ENCODE data around the gene GPC5.
"Not testable (repeated sequence)": the region's sequence is repeated elsewhere in the genome, so short reads cannot be mapped to it uniquely, and the experiment has no call there.

GPC5 gene

DNA sequence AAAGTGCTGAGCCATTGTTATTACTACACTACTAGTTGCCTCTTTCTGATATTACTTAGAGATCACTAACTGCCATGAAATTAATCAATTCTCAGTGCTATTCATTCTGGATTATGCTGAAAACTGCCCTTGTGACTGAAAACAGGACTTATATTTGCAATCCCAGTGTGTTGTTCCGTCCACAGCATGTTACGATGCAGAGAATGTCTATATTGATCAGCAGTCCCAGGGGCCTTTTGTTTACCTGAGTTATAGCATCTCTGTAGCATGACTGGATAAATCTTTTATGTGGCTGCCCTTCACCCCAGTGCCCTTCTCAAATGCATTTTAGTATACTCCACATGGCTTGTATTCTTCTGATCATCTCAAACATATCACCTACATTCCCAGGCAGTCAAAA lies 251.0 kb downstream of the GPC5 start:
- DNase-seq (ENCODE audit: low read depth in 2 of 2), result no peak

DNA sequence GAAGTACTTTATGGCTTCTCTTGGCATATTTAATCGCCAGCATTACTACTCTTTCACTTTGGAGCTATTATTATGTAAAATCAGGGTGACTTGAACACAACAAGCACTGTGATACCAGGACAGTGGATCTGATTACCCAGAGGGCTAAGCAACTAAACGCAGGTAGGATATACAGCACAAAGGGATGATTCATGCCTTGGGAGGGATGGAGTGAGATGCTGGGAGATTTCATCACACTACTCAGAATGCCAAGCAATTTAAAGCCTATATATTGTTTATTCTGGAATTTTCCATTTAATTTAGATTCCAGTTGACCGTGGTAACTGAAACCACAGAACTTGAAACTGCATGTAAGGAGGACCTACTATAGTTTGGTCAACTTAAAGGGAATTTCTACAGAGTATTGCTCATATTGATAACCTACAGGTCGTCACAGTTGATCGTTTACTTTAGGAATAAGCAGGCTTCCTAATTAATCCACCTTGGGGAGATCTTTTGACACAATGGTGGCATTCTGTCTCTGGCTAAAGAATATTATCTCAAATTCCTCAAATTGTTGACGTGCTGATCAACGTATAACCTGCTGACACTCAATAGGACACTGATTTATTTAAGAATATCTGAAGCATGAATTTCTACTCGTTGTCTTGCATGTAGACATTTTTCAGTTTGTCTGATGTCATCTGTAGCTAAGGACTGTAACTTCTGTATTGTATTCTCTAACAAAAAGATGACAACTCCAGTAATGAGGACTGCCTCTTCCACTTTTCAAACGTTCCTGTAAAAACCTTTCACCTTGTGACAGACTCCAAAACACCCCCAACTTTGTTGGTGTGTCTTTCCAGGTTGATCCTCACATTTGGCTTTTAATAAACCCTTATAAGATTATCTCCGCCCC lies 254.2 kb downstream of the GPC5 start:
- DNase-seq (ENCODE audit: low read depth in 2 of 2), result no peak

DNA sequence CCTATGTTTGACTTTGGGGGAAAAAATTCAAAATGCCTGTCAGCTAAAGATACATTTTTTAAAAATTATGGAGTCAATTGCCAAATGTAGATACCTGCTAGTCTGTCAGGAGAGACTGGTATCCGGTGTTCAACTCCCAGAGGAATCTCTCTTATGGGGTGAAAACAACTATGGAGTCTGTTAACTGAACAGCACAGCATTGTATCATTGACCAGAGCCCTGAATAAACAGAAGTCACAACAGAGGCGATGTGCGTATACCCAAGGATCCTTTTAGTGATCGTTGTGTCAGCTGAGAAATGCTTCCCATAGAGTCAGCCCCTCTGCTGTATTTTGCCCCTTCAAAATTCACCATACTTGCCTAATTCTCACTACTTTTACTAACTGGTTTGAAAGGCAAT lies 257.3 kb downstream of the GPC5 start:
- no peak for DNase-seq (ENCODE audit: low read depth in 2 of 2)

DNA sequence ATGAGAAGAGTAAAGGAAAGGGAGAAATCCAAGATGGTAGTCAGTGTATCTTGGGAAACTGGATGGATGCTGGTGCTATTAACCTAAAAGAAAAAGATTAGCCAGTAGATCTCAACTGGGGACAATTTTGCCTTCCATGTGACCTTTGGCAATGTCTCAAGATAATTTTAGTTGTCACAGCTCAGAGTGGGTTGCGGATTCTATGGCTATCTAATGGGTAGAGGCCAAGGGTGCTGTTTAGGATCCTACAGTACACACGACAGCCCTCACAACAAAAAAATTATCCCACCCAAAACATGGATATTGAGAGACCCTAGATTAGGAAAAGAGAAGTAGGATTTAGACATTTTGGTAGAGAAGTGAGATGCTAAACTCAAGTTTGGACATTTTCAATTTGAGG lies 258.9 kb downstream of the GPC5 start:
- no peak for DNase-seq (ENCODE audit: low read depth in 2 of 2)

DNA sequence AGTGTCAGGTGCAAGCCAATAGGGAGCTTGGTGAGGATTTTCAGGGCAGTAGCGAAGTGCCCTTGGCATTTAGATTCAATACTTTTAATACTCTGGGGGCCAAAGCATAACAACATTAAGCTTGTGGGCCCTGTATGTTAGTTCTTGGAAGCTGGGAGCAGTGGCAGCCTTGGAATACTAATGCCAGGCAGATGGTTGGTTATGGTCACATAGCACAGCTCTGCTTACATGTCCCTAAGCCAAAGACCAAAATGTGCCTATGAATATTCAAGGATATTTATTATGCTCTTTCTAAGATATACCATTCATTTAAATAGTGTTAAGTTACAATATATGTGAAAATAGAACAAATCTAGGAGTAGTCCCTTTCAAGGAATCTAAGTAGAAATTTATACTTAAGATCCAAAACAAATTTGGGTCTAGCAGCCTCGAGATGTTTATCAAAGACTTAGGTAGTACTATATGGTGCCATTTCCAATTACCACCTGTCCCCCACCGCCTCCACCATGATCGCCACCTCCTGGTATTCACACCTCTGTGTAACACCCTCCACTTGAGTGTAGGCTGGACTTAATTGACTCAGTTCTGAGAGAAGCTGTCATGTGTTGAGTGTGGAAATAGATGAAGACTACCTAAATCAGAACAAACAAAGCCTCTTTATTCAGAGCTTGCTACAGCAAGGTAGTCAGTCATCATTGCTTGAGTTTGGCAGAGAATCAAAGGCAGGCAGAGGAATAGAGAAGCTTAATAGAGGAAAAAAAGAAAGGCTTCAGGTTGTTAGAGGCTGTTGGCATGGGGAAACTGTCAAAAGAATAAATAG lies 261.0 kb downstream of the GPC5 start:
- no peak for DNase-seq (ENCODE audit: low read depth in 2 of 2)

DNA sequence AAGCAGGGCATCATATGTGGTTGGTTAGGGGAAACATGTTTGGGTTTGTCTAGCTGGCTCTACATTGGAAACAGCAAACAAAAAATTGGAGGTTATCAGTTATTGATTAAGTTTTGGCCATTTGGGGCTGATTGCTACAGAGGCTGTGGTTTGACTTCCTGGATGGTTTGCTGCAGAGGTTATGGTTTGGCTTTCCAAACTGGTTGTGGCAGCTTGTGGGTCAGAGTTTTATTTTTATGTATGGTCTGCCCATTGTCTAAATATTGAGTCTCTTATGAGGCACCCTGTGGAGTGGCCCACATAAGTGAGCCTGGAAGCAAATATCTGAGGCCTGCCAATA lies 261.6 kb downstream of the GPC5 start:
- DNase-seq (ENCODE audit: low read depth in 2 of 2), result no peak

DNA sequence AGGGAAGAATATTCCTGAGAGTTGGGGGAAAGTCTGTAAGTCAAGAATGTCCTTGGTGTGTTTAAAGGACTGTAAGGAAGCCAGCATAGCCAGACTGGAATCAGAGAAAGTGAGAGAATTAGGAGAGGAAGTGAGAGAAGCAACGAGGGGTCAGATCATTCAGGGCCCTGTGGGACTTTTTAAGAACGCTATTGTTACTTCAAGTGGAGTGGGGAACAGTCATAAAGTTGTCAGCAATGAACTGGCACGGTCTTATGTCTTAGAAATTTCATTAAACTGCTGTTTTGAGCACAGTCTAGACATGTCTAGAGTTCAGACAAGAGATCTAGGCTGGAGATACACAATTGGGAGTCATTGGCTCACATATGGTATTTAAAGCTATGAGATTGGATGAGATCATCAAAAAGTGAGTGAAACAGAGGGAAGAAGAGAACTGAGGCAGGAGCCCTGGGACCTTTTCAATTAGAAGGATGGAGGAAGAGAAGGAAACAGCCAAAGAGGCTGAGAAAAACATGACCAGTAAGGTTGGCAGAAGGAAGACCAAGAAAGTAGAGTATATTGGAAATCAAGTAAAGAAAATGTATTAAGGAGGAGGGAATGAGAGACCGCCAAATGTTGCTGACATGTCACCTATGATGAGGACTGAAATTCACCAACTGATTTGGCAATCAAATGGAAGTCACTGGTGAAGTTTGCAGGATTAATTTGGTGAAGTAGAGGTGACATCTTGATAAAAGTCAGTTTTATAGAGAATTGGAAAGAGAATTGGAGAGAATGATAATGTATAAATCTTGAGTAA lies 263.5 kb downstream of the GPC5 start:
- no peak for DNase-seq (ENCODE audit: low read depth in 2 of 2)

DNA sequence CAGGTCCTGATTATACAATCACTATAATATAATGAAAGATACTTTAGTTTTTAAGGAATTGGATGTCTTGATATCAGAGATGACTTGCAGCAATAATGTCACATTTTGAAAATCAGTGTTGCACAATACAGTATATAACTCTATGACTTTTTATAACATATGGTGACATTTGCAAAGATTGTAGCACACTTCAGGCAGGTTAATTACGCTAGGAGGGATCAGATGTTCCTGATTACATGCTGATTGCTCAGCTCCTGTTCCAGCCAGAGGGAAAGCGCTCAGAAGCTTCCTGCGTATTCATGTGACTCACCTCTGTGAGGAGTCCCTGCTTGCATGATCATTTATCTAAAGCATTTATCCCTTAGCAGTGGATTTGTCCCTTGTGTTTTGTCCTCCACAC lies 265.6 kb downstream of the GPC5 start:
- no peak for DNase-seq (ENCODE audit: low read depth in 2 of 2)

DNA sequence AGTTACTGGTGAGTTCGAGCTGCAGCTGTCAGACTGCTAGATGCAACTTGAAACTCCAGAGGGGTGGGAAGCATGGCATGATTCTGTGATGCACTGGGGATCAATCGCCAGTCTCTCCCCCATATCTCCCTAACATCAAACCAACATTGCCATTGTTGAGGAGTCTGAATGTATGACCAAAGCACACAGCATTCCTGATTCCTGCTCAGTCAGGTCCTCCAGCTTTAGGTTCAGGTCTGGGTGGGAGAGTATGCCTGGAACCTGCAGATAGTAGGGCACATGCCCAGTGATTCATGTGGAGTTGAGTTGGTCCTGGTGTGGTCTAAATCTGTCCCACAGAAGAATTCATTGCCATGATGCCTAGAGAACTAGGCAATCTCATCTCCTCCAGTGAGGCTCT lies 269.1 kb downstream of the GPC5 start:
- DNase-seq (ENCODE audit: low read depth in 2 of 2), result no peak

DNA sequence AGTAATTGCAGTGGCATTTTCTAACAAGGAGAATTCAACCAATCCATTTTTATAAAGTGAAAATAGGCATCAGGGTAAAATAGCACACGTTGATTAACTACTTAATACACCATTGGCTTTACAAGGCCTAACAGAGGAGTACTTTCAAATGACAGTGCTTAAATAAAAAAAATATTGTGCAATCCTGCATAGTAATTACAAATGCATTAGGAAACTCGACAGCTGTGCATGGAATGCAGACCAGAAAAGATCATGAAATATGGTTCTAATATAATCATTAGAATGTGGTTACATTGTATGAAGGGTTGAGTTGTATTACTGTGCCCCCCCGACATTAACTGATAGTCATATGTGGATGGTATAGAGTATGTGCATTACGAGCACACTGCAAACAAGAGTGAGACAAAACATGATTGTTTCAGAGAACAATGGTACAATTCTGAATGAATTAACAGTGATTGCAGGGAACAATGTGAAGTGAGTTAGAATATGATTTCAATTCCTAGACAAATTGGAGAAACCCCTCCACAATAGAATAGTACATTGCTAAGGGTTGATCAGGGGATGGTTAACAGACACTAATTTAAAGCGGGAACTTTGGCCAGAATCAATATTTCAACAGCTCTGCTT lies 270.6 kb downstream of the GPC5 start:
- no peak for DNase-seq (ENCODE audit: low read depth in 2 of 2)

DNA sequence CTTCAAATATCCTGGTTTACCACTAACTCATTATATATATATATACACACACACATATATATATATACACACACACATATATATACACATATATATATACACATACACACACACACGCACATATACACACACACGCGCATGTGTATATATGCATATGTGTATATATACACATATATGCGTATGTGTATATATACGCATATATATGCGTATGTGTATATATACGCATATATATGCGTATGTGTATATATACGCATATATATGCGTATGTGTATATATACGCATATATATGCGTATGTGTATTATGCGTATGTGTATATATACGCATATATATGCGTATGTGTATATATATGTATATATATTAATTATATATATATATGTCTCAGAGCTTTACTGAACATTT lies 275.9 kb downstream of the GPC5 start:
- not testable (repeated sequence) for DNase-seq (ENCODE audit: low read depth in 2 of 2)

DNA sequence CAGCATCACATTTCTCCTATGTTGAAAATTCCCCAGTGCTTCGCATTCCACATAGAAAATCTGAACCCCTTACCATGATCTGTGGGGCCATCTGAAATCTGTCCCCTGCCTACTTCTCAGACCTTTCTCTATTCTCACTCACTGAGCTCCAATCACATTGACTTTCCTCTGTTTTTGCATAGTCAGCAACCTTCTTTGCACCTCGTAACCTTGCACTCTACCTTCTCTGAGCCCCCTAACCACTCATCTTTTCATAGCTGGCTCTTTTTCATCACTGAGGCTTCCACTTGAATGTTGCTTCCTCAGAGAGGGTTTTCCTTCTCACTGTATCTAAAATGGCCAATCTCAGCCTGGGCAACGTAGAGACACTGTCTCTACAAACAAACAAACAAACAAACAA lies 286.3 kb downstream of the GPC5 start:
- no peak for DNase-seq (ENCODE audit: low read depth in 2 of 2)

DNA sequence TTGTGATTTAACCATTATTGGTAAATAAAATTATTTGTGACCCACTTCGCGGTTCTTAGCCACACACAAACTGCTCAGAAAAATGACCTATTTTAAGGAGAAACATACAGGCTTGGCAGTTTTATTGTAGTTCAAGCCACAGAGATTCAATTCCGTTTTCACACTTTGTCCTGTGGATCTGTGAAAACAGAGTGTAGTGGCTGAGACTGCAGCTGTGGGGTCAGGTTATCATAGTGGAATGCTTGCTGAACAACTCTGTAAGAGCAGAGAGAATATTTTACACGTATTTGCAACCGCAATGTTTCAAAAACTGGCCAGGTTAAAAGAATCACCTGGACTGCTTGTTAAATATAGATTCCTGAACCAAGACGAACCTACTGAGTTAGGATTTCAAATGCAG lies 292.5 kb downstream of the GPC5 start:
- DNase-seq (ENCODE audit: low read depth in 2 of 2), result no peak

DNA sequence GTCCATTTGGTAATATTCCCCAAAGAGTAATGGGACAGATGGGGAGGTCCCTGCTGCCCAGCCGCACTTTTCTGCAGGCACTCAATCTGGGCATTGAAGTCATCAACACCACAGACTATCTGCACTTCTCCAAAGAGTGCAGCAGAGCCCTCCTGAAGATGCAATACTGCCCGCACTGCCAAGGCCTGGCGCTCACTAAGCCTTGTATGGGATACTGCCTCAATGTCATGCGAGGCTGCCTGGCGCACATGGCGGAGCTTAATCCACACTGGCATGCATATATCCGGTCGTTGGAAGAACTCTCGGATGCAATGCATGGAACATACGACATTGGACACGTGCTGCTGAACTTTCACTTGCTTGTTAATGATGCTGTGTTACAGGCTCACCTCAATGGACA lies 295.0 kb downstream of the GPC5 start:
- no peak for DNase-seq (ENCODE audit: low read depth in 2 of 2)

DNA sequence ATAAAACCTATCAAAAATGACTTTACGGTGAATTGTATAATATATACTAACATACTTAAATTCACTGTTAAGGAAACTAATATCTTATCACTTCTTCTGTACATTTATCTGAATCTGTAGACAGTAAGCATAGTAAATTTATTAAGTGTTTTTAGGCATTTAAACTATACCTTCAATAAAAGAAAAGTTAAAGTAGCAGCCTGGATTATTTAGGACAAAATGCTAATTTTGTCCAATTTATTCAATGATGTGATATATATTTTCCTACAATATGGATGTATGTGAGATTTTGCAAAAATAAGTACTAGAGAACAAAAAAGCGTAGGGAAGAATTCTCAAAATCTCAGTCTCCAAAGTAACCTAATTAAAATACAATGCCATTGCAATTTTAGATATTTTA lies 299.9 kb downstream of the GPC5 start:
- no peak for DNase-seq (ENCODE audit: low read depth in 2 of 2)

DNA sequence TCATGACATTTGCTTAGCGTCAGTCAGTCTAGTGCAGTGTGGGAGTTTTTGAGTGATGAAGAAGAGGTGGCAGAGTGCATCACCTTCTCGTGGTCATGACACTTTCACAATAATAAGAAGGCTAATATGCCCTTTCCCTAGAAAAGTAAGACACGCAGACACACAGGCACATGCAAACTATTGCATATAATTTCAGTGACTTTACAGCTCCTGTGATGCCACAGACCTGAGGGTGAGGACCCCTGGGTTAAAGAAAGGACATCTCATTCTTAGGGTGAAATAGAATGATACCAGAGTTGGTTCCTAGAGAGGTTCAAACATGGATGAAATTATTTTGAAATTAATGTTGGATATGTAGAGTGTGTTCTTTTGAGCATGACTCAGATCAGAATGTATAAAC lies 300.3 kb downstream of the GPC5 start:
- DNase-seq (ENCODE audit: low read depth in 2 of 2), result no peak

DNA sequence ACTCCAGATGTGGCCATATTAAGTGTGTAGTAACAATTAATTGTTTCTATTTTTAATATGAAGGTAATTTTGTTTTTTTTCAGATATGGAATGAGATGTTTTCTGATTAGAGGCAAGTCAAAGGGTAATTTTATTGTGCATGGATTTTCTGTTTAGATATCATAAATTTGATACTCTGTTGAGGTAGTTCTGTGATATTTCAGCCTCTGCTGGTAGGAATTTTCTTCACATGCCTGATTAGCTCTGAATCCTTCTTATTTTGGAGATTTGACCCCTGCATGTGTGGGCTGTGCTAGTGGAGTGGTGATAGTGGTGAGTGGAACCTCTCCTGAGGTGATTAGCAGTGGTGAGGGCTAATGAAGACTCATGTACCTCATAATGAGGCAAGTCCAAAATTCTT lies 301.4 kb downstream of the GPC5 start:
- DNase-seq (ENCODE audit: low read depth in 2 of 2), result no peak

DNA sequence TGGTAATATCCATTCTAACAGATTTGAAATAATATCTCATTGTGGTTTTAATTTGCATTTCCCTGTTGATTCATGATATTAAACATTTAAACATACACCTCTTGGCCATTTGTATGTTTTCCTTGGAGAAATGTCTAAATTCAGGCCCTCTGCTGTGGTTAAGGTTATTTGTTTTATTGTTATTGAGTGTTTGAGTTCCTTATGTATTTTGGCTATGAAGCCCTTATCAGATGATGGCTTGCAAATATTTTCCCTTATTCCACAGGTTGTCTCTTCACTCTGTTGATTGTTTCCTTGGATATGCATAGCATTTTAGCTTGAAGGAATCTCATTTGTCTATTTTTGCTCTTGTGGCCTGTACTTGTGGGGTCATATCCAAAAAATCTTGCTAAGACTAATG lies 303.6 kb downstream of the GPC5 start:
- no peak for DNase-seq (ENCODE audit: low read depth in 2 of 2)

DNA sequence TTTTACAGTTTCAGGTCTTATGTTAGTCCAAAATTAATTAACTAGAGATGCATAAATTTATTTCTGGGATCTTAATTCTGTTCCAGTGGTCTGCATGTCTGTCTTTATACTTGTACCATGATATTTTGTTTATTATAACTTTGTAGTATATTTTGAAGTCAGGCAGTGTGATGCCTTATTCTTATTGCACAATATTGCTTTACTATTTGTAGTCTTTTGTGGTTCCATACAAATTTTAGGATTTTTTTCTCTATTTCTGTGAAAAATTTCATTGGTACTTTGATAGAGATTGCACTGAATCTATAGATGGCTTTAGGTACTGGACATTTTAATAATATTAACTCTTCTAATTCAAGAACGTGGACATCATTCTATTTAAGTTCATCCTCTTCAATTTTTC lies 304.0 kb downstream of the GPC5 start:
- DNase-seq (ENCODE audit: low read depth in 2 of 2), result no peak

DNA sequence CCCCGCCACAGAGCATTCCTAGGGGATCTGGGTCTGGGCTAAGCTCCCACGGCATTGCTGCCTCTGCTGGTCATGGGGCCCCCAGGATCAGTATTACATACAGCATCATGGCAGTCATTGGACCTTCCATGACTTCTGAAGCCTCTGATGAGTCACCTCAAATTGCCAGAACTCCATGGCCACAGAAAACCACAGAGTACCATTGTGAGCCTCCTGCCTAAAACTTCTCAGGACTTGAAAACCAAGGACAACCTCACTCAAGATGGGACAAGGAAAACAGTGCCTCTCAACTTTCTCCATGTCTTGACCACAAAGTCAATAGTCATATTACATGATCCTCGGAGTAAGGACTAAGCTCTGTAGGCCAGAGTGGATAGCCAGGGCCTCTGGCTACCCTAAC lies 306.0 kb downstream of the GPC5 start:
- no peak for DNase-seq (ENCODE audit: low read depth in 2 of 2)

DNA sequence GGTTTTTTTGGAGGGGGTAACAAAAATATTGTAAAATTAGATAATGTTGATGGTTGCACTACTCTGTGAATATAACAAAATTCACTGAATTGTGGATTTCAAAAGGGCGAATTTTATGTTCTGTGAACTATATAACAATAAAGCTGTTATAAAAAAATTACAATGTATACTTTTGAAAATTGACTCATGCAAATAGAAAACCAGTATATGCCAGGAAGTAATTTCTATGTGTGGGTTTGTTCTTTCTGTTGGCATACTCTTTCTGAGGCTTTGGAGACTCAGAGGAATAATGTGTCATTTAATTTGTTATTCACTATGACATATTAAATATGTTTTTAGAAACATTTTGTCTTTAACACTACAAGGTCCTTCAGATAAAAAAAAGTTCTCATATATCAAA lies 310.1 kb downstream of the GPC5 start:
- DNase-seq (ENCODE audit: low read depth in 2 of 2), result no peak

DNA sequence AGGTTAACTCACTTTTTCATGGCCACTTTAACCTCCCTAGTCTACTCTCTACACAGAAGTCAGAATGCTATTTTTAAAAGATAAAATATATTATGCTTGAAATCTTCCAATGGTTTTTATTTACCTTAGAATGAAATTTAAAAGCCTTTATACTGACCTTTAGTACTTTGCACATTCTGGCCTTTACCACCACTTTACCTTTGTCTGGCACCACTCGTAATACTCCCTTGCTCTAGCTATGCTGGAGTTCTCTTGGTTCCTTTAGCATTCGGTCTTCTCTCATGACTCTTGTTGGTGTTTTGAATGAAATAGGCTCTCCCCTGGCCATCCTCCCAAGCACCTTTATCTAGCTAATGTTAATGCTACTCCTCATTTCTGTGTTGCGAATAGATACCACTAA lies 310.8 kb downstream of the GPC5 start:
- DNase-seq (ENCODE audit: low read depth in 2 of 2), result no peak
